Stimulated activated CD8-positive, alpha-beta memory T cell treated with anti-CD3 and anti-CD28 coated beads, Interleukin-15, amount 100 ng/mL, for 4 hours (primary cell): ENCODE data around the gene APLN.

Source experiments
- DNase-seq, 2 donors: peaks; one replicate each; pipeline ENCODE4 v3.0.0-alpha.2; 2020; ENCODE audit warnings: low read depth in 2 of 2

APLN gene

GRCh38 chrX:129641469-129641868 is 13.3 kb downstream of the APLN start:
- no peak for DNase-seq

- no peak for DNase-seq
Measured at GRCh38 chrX:129640737-129641136, 14.0 kb downstream of the APLN start.

DNA sequence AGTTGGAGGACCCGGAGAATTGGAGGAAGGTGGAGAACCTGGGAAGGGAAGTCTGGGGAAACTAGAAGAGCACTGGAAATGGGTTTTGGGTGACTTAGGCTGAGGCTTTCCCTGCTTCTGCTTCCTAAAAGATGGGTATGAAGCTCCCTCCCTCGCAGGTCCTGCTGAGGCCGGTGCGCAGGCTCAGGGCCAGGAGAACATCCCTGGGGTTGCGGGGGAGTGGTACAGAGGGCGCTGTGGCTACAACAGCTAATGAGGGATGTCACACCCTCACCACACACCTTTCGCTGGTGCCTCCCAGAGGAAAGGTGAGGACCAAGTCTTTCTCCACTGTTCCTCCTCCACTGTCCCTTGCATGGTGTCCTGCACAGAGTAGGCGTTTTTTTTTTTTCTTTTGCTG is 15.8 kb downstream of the APLN start:
- DNase-seq = no peak

DNA sequence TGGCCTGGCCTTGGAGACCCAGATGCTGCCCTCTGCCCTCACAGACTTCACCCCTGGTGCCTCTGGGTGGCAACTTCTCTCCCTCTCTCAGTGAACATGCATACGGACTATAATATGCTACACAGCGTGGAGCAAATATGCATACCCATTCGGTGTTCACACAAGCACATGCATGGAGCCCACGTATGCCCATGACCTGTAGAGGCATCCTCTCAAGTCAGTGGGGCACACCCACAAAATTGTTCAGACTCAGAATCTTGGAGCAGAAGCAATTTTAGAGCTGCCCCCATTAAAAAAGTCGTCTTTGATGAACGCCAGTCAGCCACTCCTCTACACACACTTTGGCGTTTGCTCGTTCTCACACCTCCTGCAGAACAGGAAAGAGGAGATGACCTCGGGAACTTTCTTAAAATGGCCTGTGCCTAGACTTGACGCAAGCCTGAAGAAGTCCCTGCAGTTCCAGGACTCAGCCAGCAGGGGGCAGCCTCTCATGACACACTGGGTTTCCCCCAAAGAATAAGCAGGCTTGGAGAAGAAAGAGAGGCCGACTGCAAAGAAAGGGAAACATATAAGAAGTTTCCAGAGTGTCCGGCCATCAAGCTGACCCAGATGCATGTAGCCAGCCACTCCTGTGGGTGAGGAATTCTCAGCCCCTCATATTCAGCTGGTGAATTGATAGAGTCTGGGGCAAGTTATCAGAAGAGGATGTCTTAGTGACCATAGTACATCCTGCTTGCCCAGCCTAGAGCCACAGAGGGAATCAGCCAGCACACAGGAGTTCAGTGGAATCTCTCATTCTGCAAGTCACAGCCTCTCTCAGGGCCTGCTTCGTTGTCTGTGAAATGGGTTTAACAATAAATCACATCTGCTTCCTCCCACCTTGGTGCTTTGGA is 17.3 kb downstream of the APLN start:
- DNase-seq = peak; percentile 30 to 43

DNA sequence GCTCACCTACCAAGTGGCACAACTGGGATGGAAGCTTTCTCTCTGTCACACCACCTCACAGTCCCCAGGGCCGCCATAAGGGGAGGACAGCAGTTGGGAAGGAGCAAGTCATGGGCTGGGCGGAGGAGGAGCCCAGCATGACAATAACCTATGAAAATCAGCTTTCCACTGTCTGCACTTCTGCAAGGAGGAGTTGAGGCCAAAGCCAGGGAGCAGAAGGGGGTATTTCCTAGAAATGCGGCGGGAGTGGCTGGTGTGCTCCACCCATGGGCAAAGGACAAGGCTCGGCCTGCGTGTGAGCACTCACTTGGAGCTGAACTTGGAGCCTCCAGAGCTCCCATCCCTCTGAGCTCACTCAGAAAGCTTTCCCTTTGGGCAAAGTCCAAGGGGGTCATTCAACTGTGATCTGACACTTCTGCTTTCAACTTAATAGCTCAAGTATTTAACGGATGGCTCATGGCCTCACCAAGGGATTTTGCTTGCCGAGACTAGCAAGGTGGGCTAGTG is 18.5 kb downstream of the APLN start:
- DNase-seq = no peak

GRCh38 chrX:129634541-129634940 is 20.2 kb downstream of the APLN start:
- DNase-seq = no peak

DNA sequence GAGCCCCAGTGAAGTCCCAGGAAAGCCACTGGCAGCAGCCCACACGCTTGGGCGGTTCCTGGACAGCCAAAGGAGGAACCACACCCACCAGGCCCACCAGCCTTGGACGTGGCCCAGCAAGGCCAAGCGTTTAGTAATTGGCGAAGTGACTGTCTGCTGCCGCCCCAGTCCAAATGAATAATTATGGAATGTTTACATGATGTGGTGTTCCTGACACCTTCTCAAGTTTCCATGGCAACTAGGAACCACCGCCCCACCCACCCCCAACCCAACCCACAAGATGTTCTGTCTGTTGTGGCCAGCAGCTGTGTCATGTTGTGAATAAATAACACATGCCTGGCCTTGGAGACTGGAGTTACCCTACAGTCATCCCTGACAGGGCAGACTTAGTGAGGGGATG is 22.3 kb downstream of the APLN start:
- DNase-seq = no peak

GRCh38 chrX:129631849-129632248 is 22.9 kb downstream of the APLN start:
- DNase-seq = no peak

DNA sequence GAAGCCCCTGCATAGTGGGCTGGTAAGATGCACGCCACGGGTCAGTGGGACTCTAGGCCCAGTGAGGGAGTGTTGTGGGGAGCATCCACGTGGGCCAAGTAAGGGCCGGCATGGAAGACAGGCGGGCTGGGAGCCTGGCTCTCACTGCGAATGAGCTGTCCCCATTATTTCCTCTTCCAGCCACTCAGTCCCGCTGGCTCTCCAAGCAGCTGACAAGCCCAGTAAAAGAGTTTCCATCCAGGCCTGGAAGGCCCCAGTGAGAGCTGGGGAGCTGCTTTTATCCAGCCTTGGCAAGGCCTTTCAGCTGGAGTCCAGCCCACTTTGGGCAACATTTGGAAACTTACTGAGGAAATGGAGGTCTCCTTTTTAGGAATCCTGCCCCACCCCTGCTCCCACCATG is 24.9 kb downstream of the APLN start:
- no peak for DNase-seq

- no peak for DNase-seq
Measured at GRCh38 chrX:129626026-129626425, 28.7 kb downstream of the APLN start.

GRCh38 chrX:129622757-129623301 is 31.9 kb downstream of the APLN start:
- DNase-seq = no peak

GRCh38 chrX:129618997-129619396 is 35.8 kb downstream of the APLN start:
- DNase-seq = no peak

DNA sequence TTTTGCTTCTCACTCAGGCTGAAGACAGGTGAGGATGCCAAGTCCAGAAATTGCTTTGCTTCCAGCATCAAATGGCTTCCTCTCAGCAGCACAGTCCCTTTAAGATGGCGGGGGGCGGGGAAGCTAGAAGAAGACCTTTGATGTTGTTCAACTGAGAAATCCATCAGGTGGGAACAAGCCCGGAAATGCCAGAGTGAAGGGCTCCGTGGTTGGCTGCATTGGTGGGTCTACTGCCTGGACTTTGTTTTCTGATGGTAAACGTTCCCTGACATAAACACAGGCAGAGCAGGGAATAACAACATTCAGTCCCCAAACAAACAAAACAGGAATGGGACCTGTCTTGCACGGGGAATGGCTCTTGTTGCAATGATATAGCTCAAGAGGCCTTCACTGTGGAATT is 37.3 kb downstream of the APLN start:
- DNase-seq = no peak

GRCh38 chrX:129614481-129615255 is 40.1 kb downstream of the APLN start:
- no peak for DNase-seq

- no peak for DNase-seq
Measured at GRCh38 chrX:129613596-129613995, 41.2 kb downstream of the APLN start.

GRCh38 chrX:129612396-129612795 is 42.4 kb downstream of the APLN start:
- DNase-seq = no peak

DNA sequence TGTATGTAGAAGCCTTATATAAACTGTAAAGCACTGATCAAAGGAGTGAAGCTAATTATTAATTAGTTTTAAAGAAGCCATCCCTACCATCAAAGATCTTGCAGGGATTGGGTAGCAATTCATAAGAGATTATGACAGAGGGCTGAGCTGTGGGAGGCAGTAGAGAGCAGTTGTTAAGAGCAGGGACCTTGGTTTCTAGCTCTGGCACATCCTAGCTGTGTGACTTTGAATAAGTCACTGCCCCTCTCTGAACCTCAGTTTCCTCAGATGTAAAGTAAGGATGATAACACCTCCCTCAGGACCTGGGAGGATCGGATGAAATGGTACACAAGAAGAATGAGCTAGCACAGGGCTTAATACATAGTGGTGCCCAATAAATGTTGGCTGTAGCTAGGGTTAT is 45.4 kb downstream of the APLN start:
- no peak for DNase-seq

GRCh38 chrX:129608496-129608895 is 46.3 kb downstream of the APLN start:
- DNase-seq = no peak

DNA sequence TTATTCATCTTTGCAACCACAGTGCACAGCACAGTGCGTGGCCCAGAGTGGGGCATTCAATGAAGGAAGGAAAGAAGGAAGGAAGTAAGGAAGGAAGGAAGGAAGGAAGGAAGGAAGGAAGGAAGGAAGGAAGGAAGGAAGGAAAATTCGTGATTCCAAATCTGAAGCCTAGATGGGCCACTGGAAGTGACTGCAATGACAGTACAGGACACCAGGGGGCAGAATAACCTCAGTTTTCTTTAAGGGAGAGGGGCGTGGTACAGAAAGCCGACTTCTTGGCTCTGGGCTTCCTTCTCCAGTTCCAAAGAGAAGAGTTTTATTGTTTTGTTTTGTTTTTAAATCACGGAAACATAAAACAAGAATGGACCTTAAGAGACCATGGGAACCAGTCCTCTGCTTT is 47.8 kb downstream of the APLN start:
- DNase-seq = no peak

DNA sequence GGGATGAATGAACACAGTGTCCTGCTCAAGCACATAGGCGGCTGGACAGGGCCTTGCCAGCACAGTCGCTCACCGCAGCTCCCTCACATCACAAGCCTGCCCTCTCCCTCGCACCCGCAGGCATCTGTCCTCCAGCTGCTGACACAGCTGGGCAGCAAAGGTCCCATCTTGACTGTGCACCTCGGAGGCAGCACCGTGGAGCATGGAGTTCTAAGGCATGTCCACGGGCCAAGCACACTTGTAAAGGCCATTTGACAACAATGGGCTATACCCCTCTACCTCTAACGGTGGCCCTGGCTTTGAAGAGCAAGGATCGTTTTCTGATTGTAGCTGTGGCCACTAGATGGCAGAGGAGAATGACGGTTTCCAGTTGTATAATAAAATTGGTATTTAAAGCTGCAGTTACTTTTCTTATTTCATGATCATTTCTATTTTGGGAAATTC is 53.8 kb downstream of the APLN start:
- no peak for DNase-seq

- no peak for DNase-seq
Measured at GRCh38 chrX:129599996-129600395, 54.8 kb downstream of the APLN start.

GRCh38 chrX:129599499-129599898 is 55.3 kb downstream of the APLN start:
- DNase-seq = no peak

DNA sequence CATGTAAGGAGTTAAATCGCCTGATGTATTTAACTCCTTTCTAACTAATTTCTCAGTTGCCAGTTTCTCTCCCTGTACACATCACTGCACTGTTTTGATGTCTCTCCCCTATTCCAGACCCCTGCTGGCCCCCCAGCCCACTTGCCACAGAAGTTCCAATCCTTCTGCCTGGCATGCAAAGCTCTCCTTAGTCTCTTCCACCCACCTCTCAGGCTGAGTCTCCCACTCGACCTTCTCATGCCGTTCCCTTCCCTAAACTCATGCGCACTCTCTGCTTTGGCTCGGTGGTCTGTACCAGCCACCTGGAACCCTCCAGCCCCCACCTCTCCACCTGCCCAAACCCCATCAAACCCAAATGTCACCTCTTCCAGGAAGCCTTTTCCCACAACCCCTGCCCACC is 56.9 kb downstream of the APLN start:
- DNase-seq = no peak
